Posterior cingulate gyrus (tissue), 11 donors: ENCODE data around the gene TMEM185B.
"Not testable (repeated sequence)": the region's sequence is repeated elsewhere in the genome, so short reads cannot be mapped to it uniquely, and the experiment has no call there.

Source experiments
- DNase-seq, 10 donors: peaks; one replicate each; pipeline versions ENCODE4 v3.0.0 to v3.0.0-alpha.2; 2020 to 2021; ENCODE audit warnings: mixed read lengths in 3 of 10
- intact Hi-C: fragments of 100-400 bp; cut with DNase I; formaldehyde crosslinking; loops from one replicate; pipeline ENCODE4 v1.15.1; 2023

The TMEM185B gene

GRCh38 chr2:120235681-120236080, 12.5 kb upstream of the TMEM185B start:
- DNase-seq = peak in 1 of 10 donors; percentile 41
- intact Hi-C loops = no loop called here

- DNase-seq, intact Hi-C loops: not testable (repeated sequence)
These were observed 12.0 kb upstream of the TMEM185B start for GRCh38 chr2:120235158-120235557.

- intact Hi-C loops = no loop called here
- DNase-seq = no peak
These were observed 10.1 kb upstream of the TMEM185B start for GRCh38 chr2:120233292-120233691.

- peak in 1 of 10 donors; percentile 32 for DNase-seq
- intact Hi-C loops = no loop called here
These were observed 8.9 kb upstream of the TMEM185B start for GRCh38 chr2:120231974-120232635.

GRCh38 chr2:120231564-120231973, 8.4 kb upstream of the TMEM185B start:
- peak in 1 of 10 donors; percentile 6 for DNase-seq
- intact Hi-C loops = no loop called here

DNA sequence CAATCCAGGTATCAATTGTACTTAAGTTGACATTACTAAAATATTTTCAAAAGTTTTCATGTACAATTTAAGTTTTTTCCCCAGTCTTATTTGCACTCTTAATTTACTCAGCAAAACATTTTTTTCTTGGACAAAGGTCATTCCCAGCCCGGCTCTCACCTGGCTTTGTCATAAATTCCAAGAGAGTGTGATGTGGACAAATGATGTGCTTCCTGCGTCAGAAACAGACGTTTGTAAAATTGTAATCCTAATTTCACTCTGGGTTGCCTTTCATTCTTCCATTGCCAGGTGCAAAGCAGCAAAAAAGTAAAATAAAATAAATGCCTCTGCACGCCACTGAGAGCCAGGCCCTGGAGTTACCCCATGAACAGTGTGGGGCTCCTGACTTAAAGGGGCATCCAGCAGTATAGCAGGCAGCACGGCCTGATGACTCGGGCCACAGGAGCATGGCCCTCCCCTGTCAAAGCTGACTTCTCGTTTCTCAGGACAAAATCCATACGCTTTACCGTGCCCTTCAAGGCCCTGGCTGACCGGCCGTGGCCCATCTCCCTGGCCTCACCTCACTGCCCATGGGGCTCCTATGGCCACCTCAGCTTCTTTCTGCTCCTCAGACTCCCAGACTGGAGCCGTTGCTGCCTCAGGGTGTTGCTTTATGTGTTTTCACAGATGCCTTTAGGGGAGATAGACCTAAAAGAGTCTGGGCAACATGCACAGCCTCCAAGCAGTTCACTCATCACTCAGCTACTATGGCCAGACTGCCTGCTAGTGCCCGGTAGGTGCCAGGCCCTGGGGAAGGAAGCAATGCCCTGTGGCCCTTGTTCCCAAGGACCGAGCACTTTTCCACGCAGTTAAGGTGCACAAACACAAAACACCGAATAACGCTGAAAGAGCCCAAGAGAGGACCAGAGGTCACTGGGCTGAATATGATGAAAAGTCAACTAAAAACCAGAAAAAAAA, 7.6 kb upstream of the TMEM185B start:
- peak in 1 of 10 donors; percentile 41 for DNase-seq

GRCh38 chr2:120229341-120229740, 6.1 kb upstream of the TMEM185B start:
- intact Hi-C loops = no loop called here
- DNase-seq = peak in 1 of 10 donors; percentile 32

More for the DNA sequence above, 7.6 kb upstream of the TMEM185B start:
- intact Hi-C loops = no loop called here

- intact Hi-C loops = no loop called here
- DNase-seq = peak in 2 of 10 donors; percentile 21 to 42
These were observed 5.3 kb upstream of the TMEM185B start for GRCh38 chr2:120228503-120228902.

GRCh38 chr2:120227111-120227991, 4.2 kb upstream of the TMEM185B start:
- DNase-seq = peak in 2 of 10 donors; percentile 30 to 44
- intact Hi-C loops = no loop called here

DNA sequence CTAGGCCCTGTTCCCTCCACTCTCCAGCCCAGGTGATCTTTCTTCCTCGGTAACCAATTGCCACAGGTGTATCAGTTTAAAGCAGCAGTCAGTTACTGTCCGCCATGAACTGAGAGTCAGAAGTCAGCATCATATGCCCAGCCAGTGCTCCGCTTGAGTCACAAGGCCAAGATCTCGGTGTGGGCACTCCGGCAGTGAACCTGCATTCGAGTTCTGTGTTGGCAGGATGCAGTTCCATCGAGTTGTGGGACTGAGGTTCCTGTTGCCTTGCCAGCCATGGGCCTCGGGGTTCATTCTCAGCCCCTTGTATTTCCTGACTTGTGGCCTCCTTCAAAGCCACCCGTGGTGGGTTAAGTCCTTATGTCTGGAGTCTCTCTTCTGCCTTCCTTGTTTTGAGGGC, 3.1 kb upstream of the TMEM185B start:
- intact Hi-C loops = no loop called here

GRCh38 chr2:120225549-120226065, 2.4 kb upstream of the TMEM185B start:
- intact Hi-C loops = no loop called here
- DNase-seq = peak in 2 of 10 donors; percentile 19 to 61

More for the DNA sequence above, 3.1 kb upstream of the TMEM185B start:
- peak in 3 of 10 donors; percentile 24 to 59 (median 39) for DNase-seq

GRCh38 chr2:120224735-120225548, 1.7 kb upstream of the TMEM185B start:
- peak in 3 of 10 donors; percentile 21 to 42 (median 28) for DNase-seq
- intact Hi-C loops = no loop called here

DNA sequence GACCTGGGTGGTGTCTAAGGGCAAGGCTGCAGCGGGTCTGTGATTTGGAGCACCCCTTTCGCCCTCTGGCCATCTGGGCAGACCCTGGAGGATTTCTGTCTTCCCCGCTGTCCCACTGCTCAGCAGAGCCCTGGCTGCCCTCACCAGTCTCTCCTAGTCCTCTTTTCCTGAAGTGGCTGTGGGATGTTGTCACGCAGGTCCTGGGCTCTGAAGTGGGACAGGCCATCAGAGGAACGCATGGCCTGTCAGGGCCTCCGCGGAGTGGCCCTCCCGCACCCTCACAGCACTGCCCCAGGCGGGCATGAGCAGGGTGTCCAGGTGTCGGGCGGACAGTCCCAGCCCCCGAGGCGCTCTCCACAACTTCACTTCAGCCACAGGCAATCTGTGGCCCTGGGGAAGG, 1.1 kb upstream of the TMEM185B start:
- intact Hi-C loops = no loop called here
- DNase-seq = peak in 2 of 10 donors; percentile 44 to 67

GRCh38 chr2:120222186-120223033, 790 bp downstream of the TMEM185B start:
- peak in 2 of 10 donors; percentile 68 to 83 for DNase-seq
- intact Hi-C loops = loop anchor here (1.0 kb wide), 1 partner anchor 31 kb away; no protein-coding TSS in a partner anchor

DNA sequence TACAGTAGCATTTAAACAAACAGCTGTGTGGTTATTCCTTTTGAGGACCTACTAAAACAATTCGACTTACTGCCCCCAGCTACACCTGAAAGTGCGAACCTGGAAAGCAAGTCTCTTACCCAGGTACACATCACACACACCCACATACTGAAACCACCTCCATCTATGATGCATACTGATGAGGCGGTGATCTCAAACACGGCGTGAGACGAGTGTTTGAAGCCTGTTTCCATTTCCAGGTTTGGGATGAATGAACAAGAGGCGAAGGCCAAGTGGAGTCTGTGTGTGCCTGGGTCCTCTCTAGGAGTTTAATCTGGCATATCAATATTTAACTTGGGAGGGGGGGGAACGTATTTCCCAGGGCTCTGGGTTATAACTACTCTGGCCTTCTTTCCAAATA, 1.6 kb downstream of the TMEM185B start:
- peak in 1 of 10 donors; percentile 3 for DNase-seq
- intact Hi-C loops = no loop called here

DNA sequence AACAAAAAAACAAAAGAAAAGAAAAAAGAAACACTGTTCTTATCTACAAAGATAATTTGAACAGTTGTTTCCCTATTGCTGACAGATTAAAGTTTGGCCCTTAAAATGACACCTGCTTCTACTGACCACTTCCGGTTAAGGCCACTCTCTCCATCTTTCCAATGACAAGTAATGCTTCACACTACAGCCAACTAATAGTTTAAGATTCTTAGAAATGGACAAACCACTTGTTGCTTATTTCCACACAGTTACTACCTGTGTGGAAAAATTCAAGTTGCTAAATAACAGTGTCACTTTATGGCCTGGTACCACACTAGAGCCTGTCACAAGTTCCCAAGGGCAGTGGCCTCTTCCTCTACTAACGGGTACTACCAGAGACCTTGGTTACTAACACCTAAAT, 2.4 kb downstream of the TMEM185B start:
- peak in 1 of 10 donors; percentile 10 for DNase-seq
- intact Hi-C loops = no loop called here

GRCh38 chr2:120219766-120220165, 3.4 kb downstream of the TMEM185B start:
- intact Hi-C loops = no loop called here
- DNase-seq = peak in 2 of 10 donors; percentile 58 to 70

DNA sequence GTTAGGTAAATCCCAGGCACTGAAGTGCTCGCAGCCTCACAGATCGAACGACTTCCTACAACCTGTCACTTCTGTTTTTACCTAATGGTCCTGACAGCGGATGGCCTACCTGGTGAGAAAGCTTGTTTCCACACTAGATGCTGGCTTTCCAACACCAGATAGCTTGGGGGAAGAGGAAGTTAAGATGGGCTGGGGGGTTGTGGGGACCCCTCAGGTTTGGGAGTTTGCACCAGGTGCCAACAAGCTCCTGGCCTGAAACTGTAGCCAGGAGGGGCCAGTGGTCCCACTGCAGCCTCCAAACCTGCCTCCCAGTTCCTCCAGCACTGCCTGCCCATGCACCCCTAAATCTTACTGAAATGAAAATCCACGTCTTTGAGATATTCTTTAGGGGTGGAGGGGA, 3.9 kb downstream of the TMEM185B start:
- intact Hi-C loops = no loop called here
- DNase-seq = peak in 2 of 10 donors; percentile 11 to 27
